Panc1 (cell line): ENCODE data around the gene CDX1. TPM values are rescaled to one million over a fixed set of nuclear protein-coding genes. Genes with fewer than 3 reads are reported as not detected.

Experiments used
- ATAC-seq: fragments of 200-7000 bp; cut with Tn5 transposase; 2 replicates; pipeline ENCODE4 v1.9.1; 2020; ENCODE audit warnings: mild to moderate bottlenecking, moderate library complexity
- BruUV-seq: library from RNA; stranded (reverse); fragments of 400-500 nt; replicated peaks from 2 replicates; lab custom pipeline; 2021; lab: Mats Ljungman, UMichigan
- CTCF ChIA-PET: fragments of 300-600 bp; sonication (Branson Sonifier 250); formaldehyde crosslinking; loops from one replicate; lab custom pipeline; 2022; ENCODE audit warnings: antibody characterized with exemption; lab: Charles Lee
- POLR2A ChIA-PET: fragments of 300-600 bp; sonication (Branson Sonifier 250); formaldehyde crosslinking; loops from one replicate; lab custom pipeline; 2022; ENCODE audit warnings: antibody characterized with exemption; lab: Charles Lee
- DNase-seq: peaks from one replicate; pipeline ENCODE4 v3.0.0-alpha.2; 2010; ENCODE audit warnings: low read depth, low spot score
- H3K27ac ChIP-seq: 2 replicates; pipeline ENCODE4 v1.5.1; 2011; ENCODE audit warnings: mild to moderate bottlenecking, low read length, inconsistent platforms
- H3K27me3 ChIP-seq: fragments of 200-500 bp; sonication (Bioruptor generic); 2 replicates; pipeline ENCODE4 v1.6.0; 2014; ENCODE audit warnings: low read length, inconsistent platforms; ENCODE audit not compliant: control insufficient read depth, insufficient read depth
- H3K36me3 ChIP-seq: fragments of 200-500 bp; sonication (Bioruptor generic); 2 replicates; pipeline ENCODE4 v1.5.1; 2014; ENCODE audit warnings: inconsistent platforms, mild to moderate bottlenecking, low read length, moderate library complexity; ENCODE audit not compliant: control insufficient read depth, insufficient read depth
- H3K4me1 ChIP-seq: 2 replicates; pipeline ENCODE4 v1.5.1; 2011; ENCODE audit warnings: inconsistent platforms, mild to moderate bottlenecking, low read length, moderate library complexity; ENCODE audit not compliant: control insufficient read depth, insufficient read depth
- H3K4me3 ChIP-seq, 2 experiments: 2 replicates each; pipeline ENCODE4 v1.5.1; 2011 to 2012; ENCODE audit warnings: low read depth in 2 of 2, low read length in 2 of 2, mild to moderate bottlenecking in 2 of 2, inconsistent platforms in 1 of 2, moderate library complexity in 1 of 2
- H3K9me3 ChIP-seq: fragments of 200-500 bp; sonication (Bioruptor generic); 2 replicates; pipeline ENCODE4 v1.5.1; 2014; ENCODE audit warnings: low read depth, mild to moderate bottlenecking, inconsistent platforms, low read length, moderate library complexity; ENCODE audit not compliant: control insufficient read depth, insufficient read depth
- CTCF ChIP-seq: fragments of 450-650 bp; IDR thresholded peaks from 2 replicates; pipeline ENCODE4 v1.5.1; 2017; ENCODE audit warnings: mild to moderate bottlenecking
- POLR2AphosphoS5 ChIP-seq: IDR thresholded peaks from 2 replicates; pipeline ENCODE4 v1.6.1; 2012; ENCODE audit warnings: mild to moderate bottlenecking, low read depth, low read length, moderate library complexity
- REST ChIP-seq, 2 experiments: IDR thresholded peaks; 2 replicates each; pipeline ENCODE4 v1.6.1; 2011 to 2012; ENCODE audit warnings: low read depth in 2 of 2, control low read depth in 1 of 2, low read length in 1 of 2, mild to moderate bottlenecking in 1 of 2, moderate library complexity in 1 of 2; ENCODE audit not compliant: insufficient read depth in 1 of 2
- SIN3A ChIP-seq: IDR thresholded peaks from 2 replicates; pipeline ENCODE4 v1.6.1; 2012; ENCODE audit warnings: low read depth, mild to moderate bottlenecking, low read length, moderate library complexity, borderline replicate concordance; ENCODE audit not compliant: insufficient read depth
- TCF7L2 ChIP-seq: IDR thresholded peaks from 2 replicates; pipeline ENCODE4 v1.6.1; 2011; ENCODE audit warnings: mild to moderate bottlenecking, low read depth, low read length, inconsistent platforms
- in situ Hi-C: cut with HindIII; loops from 2 replicates; pipeline ENCODE4 v1.10.0; 2016; ENCODE audit warnings: low sequenced_read_pairs, low pct_unique_long_range_greater_than_20kb
- intact Hi-C: fragments of 100-400 bp; cut with micrococcal nuclease; formaldehyde crosslinking; loops from one replicate; pipeline ENCODE4 v1.10.0; 2022; ENCODE audit not compliant: unreplicated experiment
- total RNA-seq: library from RNA; stranded (reverse); gene quantifications from one replicate; pipeline ENCODE4 v1.2.1, GENCODE V29; 2021; ENCODE audit not compliant: unreplicated experiment

CDX1 gene
- total RNA-seq, 1 experiment from 2014 or later = not detected

GRCh38 chr5:150172145-150172544 lies 5.6 kb downstream of the CDX1 start:
- Histone ChIP-seq H3K4me1 (no peaks in the 10 kb centered on the region), H3K27me3 (no peaks in the 10 kb centered on the region; the same call in 1 of the 2 replicates), H3K4me3 (no peak overlapping the region), H3K9me3 (no peaks in the 10 kb centered on the region), H3K27ac (no peak overlapping the region), H3K36me3 (no peaks in the 10 kb centered on the region)
- no TSS peak for BruUV-seq
- CTCF ChIA-PET = interaction anchor here (0.6 kb wide), 2 partner anchors 22 to 186 kb away, joined by 3 to 7 read pairs; no protein-coding TSS in a partner anchor
- no peak for TF ChIP-seq POLR2AphosphoS5
- POLR2A ChIA-PET = interaction anchor here (0.6 kb wide), 1 partner anchor 9 kb away, joined by 3 read pairs; no protein-coding TSS in a partner anchor
- ATAC-seq = 0 out of 2 replicates have a peak, but pooled peaks have one; percentile 31
- DNase-seq = no peak
- intact Hi-C loops (no loop called here), in situ Hi-C loops (no loop called here)

- H3K4me3 ChIP-seq = no peak overlapping the region
- POLR2A ChIA-PET = interaction anchor here (0.6 kb wide), 1 partner anchor 10 kb away, joined by 3 read pairs; no protein-coding TSS in a partner anchor
- TF ChIP-seq SIN3A (no peak), REST (IDR thresholded peaks at IDR 0.05; ENCODE audit: insufficient read depth in 1 of 2, low read depth in 2 of 2, low read length in 1 of 2) (no peak), CTCF (no peak)
- H3K9me3 ChIP-seq = no peaks in the 10 kb centered on the region
- H3K27me3 ChIP-seq = no peaks in the 10 kb centered on the region; the same call in 1 of the 2 replicates
- CTCF ChIA-PET = interaction anchor here (0.6 kb wide), 1 partner anchor 22 kb away, joined by 7 read pairs; no protein-coding TSS in a partner anchor
- no TSS peak for BruUV-seq
- no peaks in the 10 kb centered on the region for H3K36me3 ChIP-seq
- ATAC-seq (no peak), DNase-seq (no peak)
- in situ Hi-C loops = no loop called here
- H3K4me1 ChIP-seq = no peaks in the 10 kb centered on the region
- no peak overlapping the region for H3K27ac ChIP-seq
- intact Hi-C loops = no loop called here
Measured at GRCh38 chr5:150172556-150172955, 6.0 kb downstream of the CDX1 start.

- POLR2A ChIA-PET = no interaction called here
- Histone ChIP-seq H3K27ac (no peak overlapping the region), H3K27me3 (no peaks in the 10 kb centered on the region; the same call in 1 of the 2 replicates), H3K4me3 (no peak overlapping the region), H3K4me1 (no peaks in the 10 kb centered on the region), H3K9me3 (no peaks in the 10 kb centered on the region), H3K36me3 (no peaks in the 10 kb centered on the region)
- no peak for TF ChIP-seq REST (IDR thresholded peaks at IDR 0.05; ENCODE audit: insufficient read depth in 1 of 2, low read depth in 2 of 2, low read length in 1 of 2)
- no peak for TF ChIP-seq SIN3A
- TF ChIP-seq TCF7L2 = no peak
- TF ChIP-seq POLR2AphosphoS5 = no peak
- TF ChIP-seq CTCF = no peak
- no TSS peak for BruUV-seq
- in situ Hi-C loops (no loop called here), intact Hi-C loops (no loop called here)
- CTCF ChIA-PET = no interaction called here
- ATAC-seq = no peak
- DNase-seq = no peak
Measured at GRCh38 chr5:150173161-150173560, 6.6 kb downstream of the CDX1 start.
